ENCODE results near the gene FARP1. TPM values are rescaled to one million over a fixed set of nuclear protein-coding genes. Genes with fewer than 3 reads are reported as not detected.

The FARP1 gene
- total RNA-seq = 34.6 and 40.3 TPM in 2 replicates

DNA sequence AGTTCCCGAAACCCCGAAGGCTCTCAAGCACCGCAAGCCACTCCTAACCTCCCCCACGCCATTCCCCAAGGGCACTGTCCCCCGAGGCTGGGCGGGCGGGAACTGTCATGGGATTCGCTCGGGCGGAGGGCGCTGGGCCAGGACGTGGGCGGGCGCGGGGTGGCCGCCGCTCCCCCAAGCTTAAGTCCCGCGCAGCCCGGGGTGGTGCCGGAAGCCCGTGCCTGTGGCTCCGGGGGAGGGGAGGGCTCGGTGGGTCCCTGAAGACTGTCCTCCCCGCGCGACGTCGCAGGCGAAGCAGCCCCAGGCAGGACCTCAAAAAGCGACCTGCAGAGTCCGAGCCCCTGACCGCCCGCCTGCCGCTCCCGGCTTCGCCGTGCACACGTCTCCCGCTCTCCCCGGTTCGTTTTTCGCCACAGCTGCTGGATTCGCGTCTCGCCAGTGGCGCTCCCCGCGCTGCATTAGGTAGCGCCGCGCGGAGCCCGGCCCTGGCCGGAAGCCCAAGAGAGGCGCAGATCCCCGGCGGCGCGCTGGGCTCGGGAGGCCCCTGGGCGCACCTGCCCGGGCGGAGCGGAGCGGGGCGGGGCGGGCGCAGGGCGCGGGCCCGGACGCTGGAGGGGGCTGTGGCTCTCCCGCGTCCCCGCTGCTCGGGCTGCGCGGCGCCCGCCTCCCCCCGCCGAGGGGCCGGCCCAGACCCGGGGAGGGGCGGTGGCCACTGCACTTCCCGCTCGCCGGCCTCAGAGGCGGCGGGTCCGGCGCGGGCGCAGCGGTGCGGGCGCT, at the start of gene FARP1:
Gene FARP1, plus strand, starts transcription at position 715 of the 777 bp plus-strand sequence. CDS start 70,149 bp downstream, outside the sequence.

DNA sequence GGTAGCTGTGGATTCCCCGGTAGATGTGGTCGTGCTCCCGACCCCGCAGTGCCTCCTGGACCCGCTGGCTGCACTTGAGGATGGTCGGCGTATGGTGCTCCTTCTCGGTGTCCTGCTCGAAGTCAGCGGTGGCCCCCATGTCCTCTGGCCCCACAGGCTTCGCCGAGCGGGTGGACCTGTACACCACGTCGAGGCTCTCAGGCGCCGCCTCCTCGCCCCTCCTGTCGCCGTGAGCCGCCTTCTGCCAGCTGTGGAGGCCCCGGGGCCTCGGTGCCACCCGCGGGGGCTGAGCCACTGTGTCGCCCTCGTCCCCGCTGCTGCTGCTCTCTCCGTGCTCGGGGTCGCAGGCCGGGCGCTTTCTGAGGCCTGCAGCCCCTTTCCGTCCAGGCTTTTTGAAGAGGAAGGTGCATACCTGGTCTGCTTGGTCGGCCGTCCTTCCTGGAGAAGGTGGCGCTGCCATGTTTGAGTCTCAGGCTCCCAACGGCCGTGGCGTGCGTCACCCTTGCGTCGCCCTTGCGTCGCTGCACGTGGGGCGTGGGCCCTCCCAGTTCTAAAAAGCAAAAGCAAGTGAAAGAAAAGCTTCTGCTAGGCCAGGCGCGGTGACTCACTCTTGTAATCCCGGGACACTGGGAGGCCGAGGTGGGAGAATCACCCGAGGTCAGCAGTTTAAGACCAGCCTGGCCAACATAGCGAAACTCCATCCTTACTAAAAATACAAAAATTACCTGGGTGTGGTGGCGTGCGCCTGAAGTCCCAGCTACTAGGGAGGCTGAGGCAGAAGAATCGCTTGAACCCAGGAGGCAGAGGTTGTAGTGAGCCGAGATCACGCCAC, 34.1 kb downstream of the FARP1 start, which contains the start of gene RNF113B:
Gene RNF113B, minus strand, starts transcription at position 493 of the 832 bp plus-strand sequence. Its CDS starts 33 bp downstream, at position 460.

Other genes starting within 250 kb of the FARP1 start
- gene IPO5, start 189.4 kb upstream of the FARP1 start, total RNA-seq = 153 and 154 TPM in 2 replicates
- gene RNF113B, start 34.2 kb downstream of the FARP1 start, total RNA-seq = not detected in 2 replicates